Measurements from ENCODE around the gene ADAM10. TPM values are rescaled to one million over a fixed set of nuclear protein-coding genes. Genes with fewer than 3 reads are reported as not detected.

The ADAM10 gene
- total RNA-seq, 1 experiment from 2014 or later, result 159 TPM

GRCh38 chr15:58677426-58677825, 72.1 kb downstream of the ADAM10 start:
- H3T11ph ChIP-seq (ENCODE audit: low read length), result no peak overlapping the region
- peaks cover 0 to 10% (median 0%) of the 10 kb centered on the region in 3 experiments; a peak in 3 of 7 replicates for H3K36me3 Mint-ChIP-seq (ENCODE audit: insufficient read depth in 1 of 3, low read depth in 3 of 3)
- no peak overlapping the region for H3K23ac ChIP-seq (ENCODE audit: insufficient read length, low read depth, low read length)
- no peaks in the 10 kb centered on the region for H3K27me3 Mint-ChIP-seq (ENCODE audit: low read depth)
- H2BK120ac ChIP-seq (ENCODE audit: low read depth, low read length, poor library complexity, severe bottlenecking), result no peak overlapping the region
- H3K4me1 ChIP-seq (ENCODE audit: insufficient read depth, low read length), result no peaks in the 10 kb centered on the region
- no peak overlapping the region for H2BK15ac ChIP-seq (ENCODE audit: low read depth, low read length)
- no peak overlapping the region for H2AFZ ChIP-seq (ENCODE audit: low read length)
- no peak overlapping the region for H3K4ac ChIP-seq (ENCODE audit: low read depth, low read length)
- H3K79me2 ChIP-seq (ENCODE audit: insufficient read depth, low read length), result no peaks in the 10 kb centered on the region
- H4K91ac ChIP-seq (ENCODE audit: insufficient read length, low read depth, low read length), result no peak overlapping the region
- H3K27ac ChIP-seq (ENCODE audit: insufficient read length, low read depth, low read length), result no peak overlapping the region
- WGBS (ENCODE audit: extremely low coverage, insufficient read length, low lambda C conversion rate), result no CpG with 5 or more reads among the region's 1 CpG
- H3K27me3 ChIP-seq (ENCODE audit: insufficient read depth, low read length), result no peaks in the 10 kb centered on the region
- no peak overlapping the region for H3K4me3 Mint-ChIP-seq
- no peaks in the 10 kb centered on the region for H4K20me1 ChIP-seq (ENCODE audit: control insufficient read depth, insufficient read depth, insufficient read length)
- no peak overlapping the region for H4K5ac ChIP-seq (ENCODE audit: insufficient read length, low read depth, low read length)
- no peak overlapping the region for H3K56ac ChIP-seq (ENCODE audit: insufficient read length, low read depth, low read length)
- no peak overlapping the region for H2BK12ac ChIP-seq (ENCODE audit: insufficient read length, low read depth, low read length)
- no peak for DNase-seq
- no peak overlapping the region for H4K8ac ChIP-seq (replicated peaks; ENCODE audit: insufficient read length, low read depth, low read length)
- TF ChIP-seq CTCF (conservative IDR thresholded peaks at IDR 0.05), result no peak
- no peak overlapping the region for H3K9ac ChIP-seq (ENCODE audit: extremely low read depth, insufficient read length, low read length)
- H3K9me3 ChIP-seq (ENCODE audit: control insufficient read depth, low read depth, low read length), result no peaks in the 10 kb centered on the region
- H3K18ac ChIP-seq (ENCODE audit: insufficient read length, low read depth, low read length), result no peak overlapping the region
- no peak overlapping the region for H2BK20ac ChIP-seq (ENCODE audit: low read depth, low read length, poor library complexity, severe bottlenecking)
- no peaks in the 10 kb centered on the region for H3K9me3 Mint-ChIP-seq
- H2AK5ac ChIP-seq (ENCODE audit: insufficient read length, low read length), result no peak overlapping the region
- no peaks in the 10 kb centered on the region for H3K4me1 Mint-ChIP-seq
- H3K14ac ChIP-seq (ENCODE audit: insufficient read depth, low read length), result no peak overlapping the region
- no peaks in the 10 kb centered on the region for H3K79me1 ChIP-seq (ENCODE audit: insufficient read depth, low read depth, low read length, poor library complexity, severe bottlenecking)
- no peaks in the 10 kb centered on the region for H3K23me2 ChIP-seq (ENCODE audit: insufficient read length, low read depth, low read length, poor library complexity, severe bottlenecking)
- no peak overlapping the region for H3K27ac Mint-ChIP-seq
- H2BK5ac ChIP-seq (ENCODE audit: insufficient read length, low read length), result no peak overlapping the region
- no peak overlapping the region for H3K4me2 ChIP-seq (ENCODE audit: insufficient read depth, insufficient read length, low read length)

Data from H9 (cell line).